Measurements from ENCODE around the gene SEMA6D.

- TF ChIP-seq ELF4 (IDR thresholded peaks at IDR 0.05) (no peak), FOXM1 (IDR thresholded peaks at IDR 0.05; ENCODE audit: borderline replicate concordance) (no peak), HDGF (IDR thresholded peaks at IDR 0.05; ENCODE audit: borderline replicate concordance) (no peak), FOXK2 (IDR thresholded peaks at IDR 0.05) (no peak), SP1 (IDR thresholded peaks at IDR 0.05) (no peak), LEF1 (IDR thresholded peaks at IDR 0.05; ENCODE audit: borderline replicate concordance) (no peak), BHLHE40 (IDR thresholded peaks at IDR 0.05; ENCODE audit: borderline replicate concordance) (no peak), ARNT (IDR thresholded peaks at IDR 0.05) (no peak)
Measured at GRCh38 chr15:47792231-47792630, 74.9 kb downstream of the SEMA6D start.

Measured in HEK293T (cell line).